KOPT-K1 (cell line): ENCODE measurements around the gene LFNG.

Source experiments
- H3K27ac ChIP-seq: fragments of 200-600 bp; sonication (generic); 2 replicates; pipeline ENCODE4 v1.5.1; 2016; ENCODE audit warnings: antibody characterized with exemption, mild to moderate bottlenecking, low read depth, low read length; ENCODE audit not compliant: poor library complexity, severe bottlenecking
- H3K36me3 ChIP-seq: fragments of 200-600 bp; sonication (generic); 2 replicates; pipeline ENCODE4 v1.5.1; 2017; ENCODE audit warnings: antibody characterized with exemption, mild to moderate bottlenecking, low read length, moderate library complexity; ENCODE audit not compliant: insufficient read depth
- H3K9me3 ChIP-seq: fragments of 200-600 bp; sonication (generic); 2 replicates; pipeline ENCODE4 v1.5.1; 2017; ENCODE audit warnings: antibody characterized with exemption, low read length, mild to moderate bottlenecking; ENCODE audit not compliant: insufficient read depth, poor library complexity, severe bottlenecking

The LFNG gene

GRCh38 chr7:2505401-2505800, 14.2 kb upstream of the LFNG start:
- H3K9me3 ChIP-seq, result no peaks in the 10 kb centered on the region
- H3K36me3 ChIP-seq, result no peaks in the 10 kb centered on the region
- no peak overlapping the region for H3K27ac ChIP-seq

- no peaks in the 10 kb centered on the region for H3K9me3 ChIP-seq
- H3K27ac ChIP-seq, result no peak overlapping the region
These were observed 12.2 kb upstream of the LFNG start for GRCh38 chr7:2507208-2507916.

DNA sequence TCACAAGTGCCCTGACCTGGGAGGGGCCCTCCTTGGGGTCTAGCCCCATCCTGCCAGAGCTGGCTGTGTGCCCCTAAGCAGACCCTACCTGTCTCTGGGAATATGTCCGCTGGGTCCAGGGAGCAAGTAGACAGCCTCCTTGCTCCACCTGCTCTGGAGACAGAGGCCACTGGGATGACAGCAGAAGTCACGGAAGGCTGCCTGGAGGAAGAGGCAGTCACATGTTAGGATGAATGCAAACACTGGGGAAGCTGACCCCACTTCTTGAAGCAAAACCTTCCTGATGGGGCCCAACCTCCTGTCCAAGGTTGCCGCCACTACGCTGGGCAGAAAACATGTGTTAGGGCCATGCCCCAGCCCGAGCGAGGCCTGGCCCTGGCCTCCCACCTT, 11.7 kb upstream of the LFNG start:
- H3K36me3 ChIP-seq, result no peaks in the 10 kb centered on the region
- H3K27ac ChIP-seq, result no peak overlapping the region
- no peaks in the 10 kb centered on the region for H3K9me3 ChIP-seq

More at GRCh38 chr7:2507208-2507916, 12.2 kb upstream of the LFNG start:
- H3K36me3 ChIP-seq, result no peaks in the 10 kb centered on the region

DNA sequence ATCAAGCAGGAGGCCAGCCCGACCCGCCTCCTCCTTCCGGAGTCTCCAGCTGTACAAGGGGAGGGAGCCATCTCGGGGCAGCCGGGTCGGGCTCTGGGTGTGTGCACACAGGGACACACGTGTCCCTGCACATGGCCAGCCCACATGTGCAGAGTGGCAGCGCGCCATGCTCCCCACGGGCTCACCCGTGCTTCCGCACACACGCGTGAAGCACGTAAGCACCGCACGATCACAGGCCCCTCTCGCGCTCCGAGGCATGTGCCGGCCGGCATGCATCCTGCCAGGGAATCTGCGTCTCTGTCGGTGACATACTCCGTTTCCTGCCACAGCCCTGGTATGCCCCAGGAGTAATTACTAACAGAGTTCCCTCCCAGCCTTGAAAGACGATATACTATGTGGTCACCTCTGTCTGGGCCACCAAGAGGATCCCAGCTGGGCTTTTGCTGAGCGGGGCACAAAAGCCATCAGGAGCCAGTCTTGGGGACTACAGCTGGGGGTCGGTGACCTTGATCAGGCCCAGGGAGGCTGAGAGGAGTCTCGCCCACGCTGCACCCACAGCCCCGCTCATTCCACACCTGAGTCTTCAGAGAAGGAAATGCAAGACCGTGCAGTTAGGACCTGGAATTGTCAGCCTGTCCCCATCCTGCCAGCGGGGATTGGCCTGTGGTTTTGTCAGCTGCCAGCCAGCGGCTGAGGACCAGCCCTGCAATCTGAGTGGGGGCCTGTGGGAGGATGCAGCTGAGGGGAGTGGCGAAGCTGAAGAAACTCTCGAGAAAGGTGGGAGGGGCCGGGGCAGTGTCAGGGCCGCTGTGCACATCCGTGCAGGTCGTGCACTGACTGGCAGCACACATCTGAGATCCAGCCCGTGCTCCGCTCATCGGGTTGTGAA, 11.0 kb upstream of the LFNG start:
- H3K27ac ChIP-seq, result peak overlapping the region; percentile 5
- H3K36me3 ChIP-seq, result no peaks in the 10 kb centered on the region
- no peaks in the 10 kb centered on the region for H3K9me3 ChIP-seq

DNA sequence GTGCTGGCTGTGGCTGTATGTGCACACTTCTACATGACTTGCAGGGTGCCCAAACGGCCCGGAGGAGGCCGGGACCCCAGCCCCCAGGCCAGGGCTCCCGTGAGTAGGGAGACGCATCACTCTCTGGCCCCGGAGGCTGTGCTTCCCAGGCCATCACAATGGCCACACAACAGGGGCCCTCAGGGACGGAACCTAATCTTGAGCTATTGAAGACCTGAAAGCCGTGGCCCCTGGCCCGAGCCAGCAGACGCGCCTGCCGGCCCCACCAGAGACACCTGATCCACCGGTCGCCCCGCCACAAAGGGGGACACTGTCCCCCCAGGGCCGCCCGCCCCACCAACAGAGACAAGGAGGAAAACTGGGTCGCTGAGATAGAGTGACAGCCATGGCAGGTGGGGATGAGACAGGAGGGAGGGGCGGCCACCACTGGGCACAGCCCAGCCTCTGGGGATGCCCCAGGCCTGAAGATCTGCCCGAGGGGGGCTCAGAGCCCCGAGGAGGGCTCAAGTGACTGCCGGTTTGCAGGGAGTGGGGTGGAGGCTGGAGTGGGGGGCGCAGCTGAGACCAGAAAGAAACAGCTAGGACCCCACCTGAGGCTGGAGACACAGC, 10.2 kb upstream of the LFNG start:
- no peaks in the 10 kb centered on the region for H3K36me3 ChIP-seq
- peak overlapping the region; percentile 5 for H3K27ac ChIP-seq
- H3K9me3 ChIP-seq, result no peaks in the 10 kb centered on the region

GRCh38 chr7:2510130-2510776, 9.3 kb upstream of the LFNG start:
- no peaks in the 10 kb centered on the region for H3K36me3 ChIP-seq
- H3K27ac ChIP-seq, result no peak overlapping the region
- H3K9me3 ChIP-seq, result no peaks in the 10 kb centered on the region

- H3K36me3 ChIP-seq, result no peaks in the 10 kb centered on the region
- peak overlapping the region; percentile 32 for H3K27ac ChIP-seq
- H3K9me3 ChIP-seq, result no peaks in the 10 kb centered on the region
These were observed 8.4 kb upstream of the LFNG start for GRCh38 chr7:2510909-2511768.

GRCh38 chr7:2511769-2512168, 7.8 kb upstream of the LFNG start:
- no peak overlapping the region for H3K27ac ChIP-seq

GRCh38 chr7:2512179-2512661, 7.4 kb upstream of the LFNG start:
- no peak overlapping the region for H3K27ac ChIP-seq
- no peaks in the 10 kb centered on the region for H3K9me3 ChIP-seq
- no peaks in the 10 kb centered on the region for H3K36me3 ChIP-seq

More at GRCh38 chr7:2511769-2512168, 7.8 kb upstream of the LFNG start:
- Histone ChIP-seq H3K9me3 (no peaks in the 10 kb centered on the region), H3K36me3 (no peaks in the 10 kb centered on the region)

DNA sequence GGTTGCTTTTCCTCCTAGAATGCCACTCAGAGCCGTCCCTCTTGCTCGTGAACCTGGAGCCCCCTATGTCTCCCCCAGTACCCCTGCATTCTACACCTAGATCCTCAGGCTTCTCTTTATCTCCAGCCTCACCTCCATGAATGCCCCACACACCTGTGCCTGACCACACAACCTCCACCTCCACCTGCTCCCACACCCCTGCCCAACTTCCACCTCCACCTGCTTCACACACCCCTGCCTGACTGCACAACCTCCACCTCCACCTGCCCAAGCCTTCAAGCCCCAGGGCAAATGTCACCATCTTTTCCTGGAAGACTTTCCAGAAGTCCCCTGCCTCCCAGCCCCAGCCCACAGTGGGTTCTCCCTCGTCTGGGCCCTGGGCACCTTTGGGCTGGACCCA, 6.9 kb upstream of the LFNG start:
- no peak overlapping the region for H3K27ac ChIP-seq
- no peaks in the 10 kb centered on the region for H3K36me3 ChIP-seq
- no peaks in the 10 kb centered on the region for H3K9me3 ChIP-seq

DNA sequence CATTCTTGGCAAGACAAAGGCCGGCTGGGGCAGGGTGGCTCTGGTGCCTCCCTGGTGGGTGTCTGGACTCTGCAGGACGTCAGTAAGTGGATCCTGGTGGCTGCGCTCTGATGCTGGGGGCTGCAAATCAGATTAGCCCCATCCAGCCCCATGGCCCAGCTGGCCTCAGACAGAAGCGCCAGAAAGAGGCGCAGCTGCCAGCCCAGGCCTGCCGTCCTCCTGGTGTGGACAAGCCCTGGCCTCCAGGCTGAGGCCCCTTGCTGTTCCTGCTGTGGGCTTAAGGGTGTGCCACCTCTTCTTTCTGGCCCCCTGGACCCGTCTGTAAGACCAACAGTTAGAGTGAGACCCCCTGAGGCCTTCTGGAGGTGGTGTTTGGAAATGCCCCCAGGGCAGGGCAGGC, 5.9 kb upstream of the LFNG start:
- H3K27ac ChIP-seq, result no peak overlapping the region
- H3K9me3 ChIP-seq, result no peaks in the 10 kb centered on the region
- no peaks in the 10 kb centered on the region for H3K36me3 ChIP-seq

DNA sequence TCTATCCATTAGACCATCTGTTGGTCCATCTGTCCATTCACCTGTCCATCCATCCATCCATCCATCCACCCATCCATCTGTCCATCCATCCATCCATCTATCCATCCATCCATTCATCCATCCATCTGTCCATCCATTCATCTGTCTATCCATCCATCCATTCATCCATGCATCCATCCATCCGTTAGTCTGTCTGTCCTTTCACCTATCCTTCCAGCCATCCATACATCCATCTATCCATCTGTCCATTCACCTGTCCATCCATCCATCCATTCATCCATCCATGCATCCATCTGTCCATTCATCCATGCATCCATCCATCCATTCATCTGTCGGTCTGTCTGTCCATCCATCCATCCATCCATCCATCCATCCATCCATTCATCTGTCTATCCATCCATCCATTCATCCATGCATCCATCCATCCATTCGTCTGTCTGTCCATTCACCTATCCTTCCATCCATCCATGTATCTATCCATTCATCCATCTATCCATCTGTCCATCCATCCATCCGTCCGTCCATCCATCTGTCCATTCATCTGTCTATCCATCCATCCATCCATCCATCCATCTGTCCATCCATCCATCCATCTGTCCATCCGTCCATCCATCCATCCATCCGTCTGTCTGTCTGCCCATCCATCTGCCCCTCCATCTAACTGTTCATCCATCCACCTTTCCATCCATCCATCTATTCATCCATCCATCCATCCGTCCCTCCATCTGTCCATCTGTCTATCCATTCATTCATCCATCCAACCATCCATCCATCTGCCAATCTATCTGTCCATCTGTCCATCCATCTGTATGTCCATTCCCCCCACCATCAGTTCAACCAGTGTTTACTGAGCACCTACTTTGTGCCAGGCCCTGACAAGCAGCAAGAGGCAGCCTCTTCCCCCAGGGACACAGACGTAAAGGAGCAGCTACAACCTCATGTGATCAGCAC, 4.8 kb upstream of the LFNG start:
- no peaks in the 10 kb centered on the region for H3K9me3 ChIP-seq
- no peaks in the 10 kb centered on the region for H3K36me3 ChIP-seq
- no peak overlapping the region for H3K27ac ChIP-seq

GRCh38 chr7:2515424-2516193, 4.0 kb upstream of the LFNG start:
- Histone ChIP-seq H3K27ac (no peak overlapping the region), H3K9me3 (no peaks in the 10 kb centered on the region), H3K36me3 (no peaks in the 10 kb centered on the region)
